ENCODE measurements around the gene SPAG17.

The SPAG17 gene

GRCh38 chr1:118169016-118169415 is 16.0 kb downstream of the SPAG17 start:
- no peak for DNase-seq (ENCODE audit: low read depth in 1 of 2, low spot score in 1 of 2)

- no peak for DNase-seq (ENCODE audit: low read depth in 1 of 2, low spot score in 1 of 2)
Observed at GRCh38 chr1:118160806-118161205, 24.2 kb downstream of the SPAG17 start.

- DNase-seq (ENCODE audit: low read depth in 1 of 2, low spot score in 1 of 2) = no peak
Observed at GRCh38 chr1:118159569-118159968, 25.5 kb downstream of the SPAG17 start.

- no peak for DNase-seq (ENCODE audit: low read depth in 1 of 2, low spot score in 1 of 2)
Observed at GRCh38 chr1:118158924-118159323, 26.1 kb downstream of the SPAG17 start.

GRCh38 chr1:118157506-118157905 is 27.5 kb downstream of the SPAG17 start:
- no peak for DNase-seq (ENCODE audit: low read depth in 1 of 2, low spot score in 1 of 2)

GRCh38 chr1:118155106-118155505 is 29.9 kb downstream of the SPAG17 start:
- DNase-seq (ENCODE audit: low read depth in 1 of 2, low spot score in 1 of 2) = no peak

GRCh38 chr1:118154220-118154619 is 30.8 kb downstream of the SPAG17 start:
- no peak for DNase-seq (ENCODE audit: low read depth in 1 of 2, low spot score in 1 of 2)

- DNase-seq (ENCODE audit: low read depth in 1 of 2, low spot score in 1 of 2) = no peak
Observed at GRCh38 chr1:118151312-118151937, 33.6 kb downstream of the SPAG17 start.

GRCh38 chr1:118149799-118150198 is 35.2 kb downstream of the SPAG17 start:
- no peak for DNase-seq (ENCODE audit: low read depth in 1 of 2, low spot score in 1 of 2)

- DNase-seq (ENCODE audit: low read depth in 1 of 2, low spot score in 1 of 2) = no peak
Observed at GRCh38 chr1:118148034-118148433, 37.0 kb downstream of the SPAG17 start.

GRCh38 chr1:118147522-118147921 is 37.5 kb downstream of the SPAG17 start:
- no peak for DNase-seq (ENCODE audit: low read depth in 1 of 2, low spot score in 1 of 2)

- no peak for DNase-seq (ENCODE audit: low read depth in 1 of 2, low spot score in 1 of 2)
Observed at GRCh38 chr1:118145721-118146120, 39.3 kb downstream of the SPAG17 start.

- DNase-seq (ENCODE audit: low read depth in 1 of 2, low spot score in 1 of 2) = no peak
Observed at GRCh38 chr1:118144684-118145083, 40.3 kb downstream of the SPAG17 start.

- no peak for DNase-seq (ENCODE audit: low read depth in 1 of 2, low spot score in 1 of 2)
Observed at GRCh38 chr1:118143831-118144230, 41.2 kb downstream of the SPAG17 start.

GRCh38 chr1:118143121-118143520 is 41.9 kb downstream of the SPAG17 start:
- DNase-seq (ENCODE audit: low read depth in 1 of 2, low spot score in 1 of 2) = no peak

- DNase-seq (ENCODE audit: low read depth in 1 of 2, low spot score in 1 of 2) = no peak
Observed at GRCh38 chr1:118142546-118142945, 42.5 kb downstream of the SPAG17 start.

GRCh38 chr1:118137900-118138299 is 47.1 kb downstream of the SPAG17 start:
- DNase-seq (ENCODE audit: low read depth in 1 of 2, low spot score in 1 of 2) = no peak

- DNase-seq (ENCODE audit: low read depth in 1 of 2, low spot score in 1 of 2) = no peak
Observed at GRCh38 chr1:118136187-118136941, 48.7 kb downstream of the SPAG17 start.

- no peak for DNase-seq (ENCODE audit: low read depth in 1 of 2, low spot score in 1 of 2)
Observed at GRCh38 chr1:118132000-118132399, 53.0 kb downstream of the SPAG17 start.

- no peak for DNase-seq (ENCODE audit: low read depth in 1 of 2, low spot score in 1 of 2)
Observed at GRCh38 chr1:118128761-118129160, 56.3 kb downstream of the SPAG17 start.

- DNase-seq (ENCODE audit: low read depth in 1 of 2, low spot score in 1 of 2) = no peak
Observed at GRCh38 chr1:118124064-118124463, 61.0 kb downstream of the SPAG17 start.

- DNase-seq (ENCODE audit: low read depth in 1 of 2, low spot score in 1 of 2) = no peak
Observed at GRCh38 chr1:118123116-118123839, 61.8 kb downstream of the SPAG17 start.
